ENCODE results near the gene FAM81A.
"Not testable (repeated sequence)": the region's sequence is repeated elsewhere in the genome, so short reads cannot be mapped to it uniquely, and the experiment has no call there.

Gene FAM81A

GRCh38 chr15:59491062-59491461, 53.1 kb downstream of the FAM81A start:
- peak; percentile 5 to 62 (median 52) for DNase-seq

GRCh38 chr15:59492389-59493377, 54.7 kb downstream of the FAM81A start:
- DNase-seq: peak; percentile 46 to 84 (median 58)

GRCh38 chr15:59501597-59501996, 63.6 kb downstream of the FAM81A start:
- peak; percentile 1 to 70 (median 41) for DNase-seq

GRCh38 chr15:59515190-59515589, 77.2 kb downstream of the FAM81A start:
- DNase-seq: no peak

GRCh38 chr15:59516655-59517461, 78.9 kb downstream of the FAM81A start:
- peak in 1 of 3 experiments; percentile 66 for DNase-seq

- DNase-seq: no peak
These were observed 81.3 kb downstream of the FAM81A start for GRCh38 chr15:59519329-59519728.

- DNase-seq: no peak
These were observed 83.5 kb downstream of the FAM81A start for GRCh38 chr15:59521443-59521842.

GRCh38 chr15:59522988-59523461, 85.0 kb downstream of the FAM81A start:
- peak; percentile 18 to 69 (median 46) for DNase-seq

GRCh38 chr15:59523702-59524101, 85.7 kb downstream of the FAM81A start:
- no peak for DNase-seq

- peak in 1 of 3 experiments; percentile 43 for DNase-seq
These were observed 86.3 kb downstream of the FAM81A start for GRCh38 chr15:59524331-59524731.

- not testable (repeated sequence) for DNase-seq
These were observed 88.5 kb downstream of the FAM81A start for GRCh38 chr15:59526466-59526865.

- no peak for DNase-seq
These were observed 90.4 kb downstream of the FAM81A start for GRCh38 chr15:59528429-59528828.

- peak; percentile 84 to 95 (median 92) for DNase-seq
These were observed 91.0 kb downstream of the FAM81A start for GRCh38 chr15:59528961-59529402.

GRCh38 chr15:59531066-59531675, 93.2 kb downstream of the FAM81A start:
- DNase-seq: no peak

- peak; percentile 23 to 80 (median 38) for DNase-seq
These were observed 94.9 kb downstream of the FAM81A start for GRCh38 chr15:59532770-59533379.

GRCh38 chr15:59536553-59536952, 98.6 kb downstream of the FAM81A start:
- DNase-seq: no peak

GRCh38 chr15:59537403-59537802, 99.4 kb downstream of the FAM81A start:
- DNase-seq: no peak

- no peak for DNase-seq
These were observed 100.5 kb downstream of the FAM81A start for GRCh38 chr15:59538494-59538893.

- no peak for DNase-seq
These were observed 101.8 kb downstream of the FAM81A start for GRCh38 chr15:59539799-59540198.

- no peak for DNase-seq
These were observed 102.7 kb downstream of the FAM81A start for GRCh38 chr15:59540654-59541053.

- DNase-seq: no peak
These were observed 103.8 kb downstream of the FAM81A start for GRCh38 chr15:59541750-59542149.

Data from NCI-H1417 (cell line).